OCI-LY1 (cell line): Measurements from ENCODE around the gene RYR1.
A peak's percentile ranks its signal among the peaks of the same experiment; 100 is the strongest.

Experiments
- H2AFZ ChIP-seq: fragments of 200-600 bp; sonication (generic), shearing (Covaris generic); 2 replicates; pipeline ENCODE4 v1.6.0; 2014; ENCODE audit warnings: antibody characterized with exemption, mild to moderate bottlenecking, low read length
- H3F3A ChIP-seq: fragments of 200-600 bp; sonication (generic), shearing (Covaris generic); 2 replicates; pipeline ENCODE4 v1.6.0; 2014; ENCODE audit warnings: mild to moderate bottlenecking, antibody characterized with exemption, low read length, moderate library complexity; ENCODE audit not compliant: insufficient read depth
- H3K27ac ChIP-seq: fragments of 200-600 bp; sonication (generic); 2 replicates; pipeline ENCODE4 v1.5.1; 2014; ENCODE audit warnings: low read length, mixed run types, mild to moderate bottlenecking, low read depth; ENCODE audit not compliant: poor library complexity, severe bottlenecking
- H3K27me3 ChIP-seq: fragments of 200-600 bp; sonication (generic); 2 replicates; pipeline ENCODE4 v1.6.0; 2014; ENCODE audit warnings: antibody characterized with exemption, mild to moderate bottlenecking, low read length, moderate library complexity; ENCODE audit not compliant: insufficient read depth
- H3K36me3 ChIP-seq: fragments of 200-600 bp; sonication (generic); 2 replicates; pipeline ENCODE4 v1.6.1; 2014; ENCODE audit warnings: mild to moderate bottlenecking, antibody characterized with exemption, low read length, moderate library complexity, mixed read lengths; ENCODE audit not compliant: insufficient read depth
- H3K4me1 ChIP-seq: fragments of 200-600 bp; sonication (generic); 2 replicates; pipeline ENCODE4 v1.5.1; 2014; ENCODE audit warnings: mild to moderate bottlenecking, low read length, moderate library complexity; ENCODE audit not compliant: insufficient read depth, severe bottlenecking
- H3K4me2 ChIP-seq: fragments of 200-600 bp; sonication (generic), shearing (Covaris generic); 2 replicates; pipeline ENCODE4 v1.6.1; 2014; ENCODE audit warnings: low read length
- H3K4me3 ChIP-seq: fragments of 200-600 bp; sonication (generic); 2 replicates; pipeline ENCODE4 v1.5.1; 2014; ENCODE audit warnings: low read length, low read depth, mild to moderate bottlenecking, mixed read lengths; ENCODE audit not compliant: poor library complexity, severe bottlenecking
- H3K79me2 ChIP-seq: fragments of 200-600 bp; shearing (Covaris generic); 2 replicates; pipeline ENCODE4 v1.6.1; 2016; ENCODE audit warnings: mixed run types, low read length, mixed read lengths; ENCODE audit not compliant: insufficient read depth
- H3K9ac ChIP-seq: fragments of 200-600 bp; sonication (generic), shearing (Covaris generic); 2 replicates; pipeline ENCODE4 v1.6.1; 2014; ENCODE audit warnings: mild to moderate bottlenecking, low read length, mixed read lengths
- H3K9me2 ChIP-seq: fragments of 200-600 bp; sonication (generic), shearing (Covaris generic); 2 replicates; pipeline ENCODE4 v1.6.1; 2014; ENCODE audit warnings: low read depth, mild to moderate bottlenecking, low read length, mixed read lengths
- H3K9me3 ChIP-seq: fragments of 200-600 bp; shearing (Covaris generic); 2 replicates; pipeline ENCODE4 v1.6.1; 2014; ENCODE audit warnings: low read length, mixed read lengths
- H4K20me1 ChIP-seq: fragments of 200-600 bp; sonication (generic), shearing (Covaris generic); 2 replicates; pipeline ENCODE4 v1.6.0; 2016; ENCODE audit warnings: mild to moderate bottlenecking, low read length; ENCODE audit not compliant: insufficient read depth
- EZH2 ChIP-seq: fragments of 200-600 bp; sonication (generic), shearing (Covaris generic); IDR thresholded peaks from 2 replicates; pipeline ENCODE4 v1.8.0; 2017; ENCODE audit warnings: borderline replicate concordance, mixed run types, mild to moderate bottlenecking, antibody characterized with exemption, low read length, moderate library complexity, mixed read lengths
- TF ChIP-seq, protein P1 (sequence below): fragments of 200-600 bp; sonication (generic), shearing (Covaris generic); IDR thresholded peaks from 2 replicates; pipeline ENCODE4 v1.5.1; 2017; ENCODE audit warnings: mild to moderate bottlenecking, antibody characterized with exemption, low read length, moderate library complexity, mixed read lengths

The RYR1 gene

DNA sequence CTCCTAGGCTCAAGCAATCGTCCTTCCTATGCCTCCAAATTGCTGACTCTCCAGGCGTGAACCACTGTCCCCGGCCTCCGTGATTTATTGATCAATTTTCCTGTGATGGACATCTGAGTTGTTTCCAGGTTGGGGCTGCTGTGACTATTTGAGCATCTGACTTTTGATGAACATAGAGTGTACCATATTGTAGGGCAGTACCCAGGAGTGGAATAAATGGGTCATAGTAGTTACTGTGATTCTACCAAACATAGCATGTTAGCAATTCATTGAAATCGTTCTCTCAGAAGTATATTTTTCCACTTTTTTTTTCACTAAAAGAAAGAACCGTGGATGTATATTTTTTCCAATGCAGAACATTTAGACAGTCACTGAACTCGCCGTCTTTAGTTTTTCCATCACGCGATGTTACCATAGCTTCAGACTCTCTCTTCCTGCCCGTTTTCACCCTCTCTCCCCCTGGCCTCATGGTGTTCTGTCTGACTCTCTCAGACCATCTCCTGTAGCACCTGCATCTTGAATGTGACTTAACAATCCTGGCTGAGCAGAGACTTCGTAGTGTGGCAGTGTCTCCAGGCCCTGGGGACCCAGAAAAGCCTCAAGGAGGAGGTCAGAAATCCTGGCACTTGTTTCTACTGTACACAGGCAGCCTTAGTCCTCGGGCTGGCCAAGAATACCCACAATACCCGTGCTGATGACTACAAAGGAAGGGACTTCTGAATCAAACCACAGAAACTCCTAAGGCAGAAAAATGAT, 4.3 kb upstream of the RYR1 start:
- TF ChIP-seq, protein P1, sequence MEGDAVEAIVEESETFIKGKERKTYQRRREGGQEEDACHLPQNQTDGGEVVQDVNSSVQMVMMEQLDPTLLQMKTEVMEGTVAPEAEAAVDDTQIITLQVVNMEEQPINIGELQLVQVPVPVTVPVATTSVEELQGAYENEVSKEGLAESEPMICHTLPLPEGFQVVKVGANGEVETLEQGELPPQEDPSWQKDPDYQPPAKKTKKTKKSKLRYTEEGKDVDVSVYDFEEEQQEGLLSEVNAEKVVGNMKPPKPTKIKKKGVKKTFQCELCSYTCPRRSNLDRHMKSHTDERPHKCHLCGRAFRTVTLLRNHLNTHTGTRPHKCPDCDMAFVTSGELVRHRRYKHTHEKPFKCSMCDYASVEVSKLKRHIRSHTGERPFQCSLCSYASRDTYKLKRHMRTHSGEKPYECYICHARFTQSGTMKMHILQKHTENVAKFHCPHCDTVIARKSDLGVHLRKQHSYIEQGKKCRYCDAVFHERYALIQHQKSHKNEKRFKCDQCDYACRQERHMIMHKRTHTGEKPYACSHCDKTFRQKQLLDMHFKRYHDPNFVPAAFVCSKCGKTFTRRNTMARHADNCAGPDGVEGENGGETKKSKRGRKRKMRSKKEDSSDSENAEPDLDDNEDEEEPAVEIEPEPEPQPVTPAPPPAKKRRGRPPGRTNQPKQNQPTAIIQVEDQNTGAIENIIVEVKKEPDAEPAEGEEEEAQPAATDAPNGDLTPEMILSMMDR = no peak
- no peak for TF ChIP-seq EZH2
- no peaks in the 10 kb centered on the region for H4K20me1 ChIP-seq
- no peaks in the 10 kb centered on the region for H3K27me3 ChIP-seq
- H3K4me1 ChIP-seq = peaks cover 27% of the 10 kb centered on the region
- no peak overlapping the region for H2AFZ ChIP-seq
- no peaks in the 10 kb centered on the region for H3K9me3 ChIP-seq
- no peaks in the 10 kb centered on the region for H3K9me2 ChIP-seq
- H3K9ac ChIP-seq = no peak overlapping the region; the same call in 1 of the 2 replicates
- peak overlapping the region; percentile 40; the same call in 1 of the 2 replicates for H3K4me2 ChIP-seq
- no peaks in the 10 kb centered on the region for H3K79me2 ChIP-seq
- peak overlapping the region; percentile 73 for H3K27ac ChIP-seq
- no peaks in the 10 kb centered on the region for H3F3A ChIP-seq
- no peak overlapping the region for H3K4me3 ChIP-seq
- no peaks in the 10 kb centered on the region for H3K36me3 ChIP-seq

DNA sequence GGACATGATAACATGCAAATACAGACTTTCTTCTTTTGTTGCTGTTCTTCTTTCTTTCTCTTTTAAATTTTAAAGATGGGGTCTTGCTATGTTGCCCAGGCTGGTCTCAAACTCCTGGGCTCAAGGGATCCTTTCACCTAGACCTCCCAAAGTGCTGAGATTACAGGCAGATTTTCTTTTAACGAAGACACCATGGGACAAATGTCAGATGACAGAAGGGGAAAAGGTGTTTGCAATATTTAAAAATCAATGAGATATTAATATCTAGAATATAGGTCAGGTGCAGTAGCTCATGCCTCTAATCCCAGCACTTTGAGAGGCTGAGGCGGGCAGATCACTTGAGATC, 3.7 kb upstream of the RYR1 start:
- TF ChIP-seq, protein P1 = no peak
- TF ChIP-seq EZH2 = no peak
- Histone ChIP-seq H3K9ac (no peak overlapping the region), H4K20me1 (no peaks in the 10 kb centered on the region), H3K27me3 (no peaks in the 10 kb centered on the region), H3K4me2 (no peak overlapping the region), H3K9me3 (no peaks in the 10 kb centered on the region), H2AFZ (no peak overlapping the region), H3K36me3 (no peaks in the 10 kb centered on the region), H3K27ac (peak overlapping the region; percentile 73), H3K9me2 (no peaks in the 10 kb centered on the region), H3K4me1 (peaks cover 27% of the 10 kb centered on the region), H3K4me3 (no peak overlapping the region), H3F3A (no peaks in the 10 kb centered on the region), H3K79me2 (no peaks in the 10 kb centered on the region)

DNA sequence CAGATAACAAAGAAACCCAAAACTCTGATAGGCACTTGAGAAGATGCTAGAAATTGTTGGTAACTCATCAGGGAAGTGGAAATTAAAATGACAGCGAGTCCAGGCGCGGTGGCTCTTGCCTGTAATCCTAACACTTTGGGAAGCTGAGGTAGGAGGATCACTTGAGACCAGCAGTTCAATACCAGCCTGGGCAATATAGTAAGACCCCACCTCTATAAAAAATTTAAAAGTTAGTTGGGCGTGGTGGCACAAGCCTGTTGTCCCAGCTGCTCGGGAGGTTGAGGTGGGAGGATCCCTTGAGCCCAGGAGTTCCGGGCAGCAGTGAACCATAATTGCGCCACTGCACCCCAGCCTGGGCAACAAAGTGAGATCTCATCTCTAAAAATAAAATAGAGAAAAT, 2.6 kb upstream of the RYR1 start:
- no peak overlapping the region for H3K4me3 ChIP-seq
- no peaks in the 10 kb centered on the region for H4K20me1 ChIP-seq
- no peaks in the 10 kb centered on the region for H3K36me3 ChIP-seq
- H3K4me1 ChIP-seq = peaks cover 27% of the 10 kb centered on the region
- H3K9ac ChIP-seq = no peak overlapping the region
- H3K9me3 ChIP-seq = no peaks in the 10 kb centered on the region
- H3K27me3 ChIP-seq = no peaks in the 10 kb centered on the region
- no peak overlapping the region for H2AFZ ChIP-seq
- no peak overlapping the region for H3K27ac ChIP-seq
- H3K9me2 ChIP-seq = no peaks in the 10 kb centered on the region
- no peaks in the 10 kb centered on the region for H3F3A ChIP-seq
- no peak overlapping the region for H3K4me2 ChIP-seq
- no peaks in the 10 kb centered on the region for H3K79me2 ChIP-seq
- TF ChIP-seq EZH2 = no peak
- TF ChIP-seq, protein P1 = no peak
